NCI-H2107 treated with DMSO at 0.1 percent for 48 hours (cell line): ENCODE measurements around the gene AQP11.

Experiments
- DNase-seq: peaks from one replicate; lab custom pipeline; 2025; ENCODE audit not compliant: unreplicated experiment; lab: John Stamatoyannopoulos, UW

AQP11 gene

DNA sequence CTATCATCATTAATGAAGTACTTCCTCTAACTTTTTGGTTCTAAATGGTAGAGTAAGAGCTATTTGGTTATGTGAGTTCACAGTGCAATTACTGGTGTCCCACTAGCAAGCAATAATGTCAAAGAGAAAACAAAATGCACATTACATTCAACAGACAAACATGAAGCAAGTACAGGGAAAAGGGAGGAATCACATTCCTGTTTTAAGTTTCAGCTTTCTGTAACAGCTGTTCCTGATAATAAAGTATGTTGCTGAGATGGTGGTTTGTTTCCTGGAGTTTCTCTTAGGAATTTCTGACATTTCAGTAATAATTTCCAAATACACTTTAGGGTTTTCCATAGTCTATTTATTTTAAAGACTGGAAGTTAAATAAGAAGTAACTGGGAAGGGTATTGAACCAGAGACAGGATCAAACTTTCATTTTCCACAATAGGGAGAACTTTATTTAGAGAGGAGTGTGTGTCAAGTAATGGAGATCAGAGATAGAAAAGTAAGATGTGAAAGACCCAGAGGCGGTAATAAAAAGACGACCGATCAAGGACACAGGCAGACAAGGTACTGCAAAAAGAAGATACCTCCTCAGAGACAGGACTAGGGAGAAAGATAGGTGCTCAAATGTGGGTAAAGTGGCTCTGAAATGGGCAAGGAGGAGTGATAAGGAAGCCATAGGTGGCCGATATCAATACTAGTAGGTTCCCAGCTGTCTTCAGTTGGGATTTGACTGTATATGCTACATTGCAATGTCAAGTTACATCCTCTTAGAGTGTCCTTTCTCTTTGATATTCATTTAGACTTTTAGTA is 68.7 kb downstream of the AQP11 start:
- no peak for DNase-seq
